ENCODE results near the gene OLA1.

The OLA1 gene

DNA sequence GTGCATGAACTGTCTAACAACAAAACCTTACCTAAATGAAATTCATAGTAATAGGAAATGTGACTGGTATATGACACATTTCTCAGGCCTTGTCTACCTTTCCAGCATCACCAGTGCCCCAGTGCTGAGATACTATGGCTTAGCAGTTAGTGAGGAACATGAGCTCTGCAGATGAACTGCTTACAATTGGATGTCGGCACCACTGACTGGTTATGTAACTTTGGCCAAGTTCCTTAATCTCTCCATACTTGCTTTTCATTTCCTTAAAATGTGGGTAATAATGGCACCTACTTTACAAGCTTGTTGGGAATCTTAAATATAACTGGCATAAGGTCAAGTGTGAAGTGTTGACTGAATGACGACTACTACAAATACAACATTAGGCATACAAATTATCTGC lies 136.3 kb downstream of the OLA1 start:
- no peak for DNase-seq

DNA sequence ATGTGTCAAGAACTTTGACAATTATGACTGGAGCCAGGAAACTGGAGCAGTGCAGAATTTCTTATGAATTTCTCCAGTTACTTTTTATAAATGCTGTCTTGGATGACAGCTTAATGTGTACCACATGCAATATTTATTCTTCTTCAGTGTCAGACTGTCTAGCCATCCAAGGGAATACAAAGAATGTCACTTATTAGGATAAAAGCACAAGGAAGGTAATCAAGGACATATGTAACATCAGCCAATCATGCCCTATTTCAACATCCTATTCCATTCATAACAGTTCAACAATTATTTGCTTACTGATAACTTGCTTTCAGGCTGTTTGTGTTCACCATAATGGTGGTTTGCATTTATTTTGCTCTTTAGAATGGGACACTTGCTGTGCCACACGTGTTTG lies 139.8 kb downstream of the OLA1 start:
- no peak for DNase-seq

DNA sequence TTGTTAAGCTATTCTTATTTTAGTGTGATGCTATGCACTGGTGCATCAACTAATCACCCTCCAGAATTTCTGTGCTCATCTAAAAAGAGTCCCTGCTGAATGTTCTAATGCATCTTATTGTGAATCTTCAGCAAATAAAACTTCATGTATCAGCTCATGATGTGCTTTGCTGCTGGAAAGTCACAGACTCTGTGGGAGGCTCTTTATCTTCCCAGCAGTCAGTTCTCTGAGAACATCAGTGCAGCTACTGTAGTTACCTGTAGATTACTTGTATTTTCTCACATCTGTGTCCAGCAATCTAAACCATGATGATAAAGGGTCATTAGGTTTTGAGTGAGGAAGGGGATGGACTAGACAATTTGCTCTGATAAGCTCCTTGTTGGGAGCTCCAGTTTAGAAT lies 141.6 kb downstream of the OLA1 start:
- no peak for DNase-seq

DNA sequence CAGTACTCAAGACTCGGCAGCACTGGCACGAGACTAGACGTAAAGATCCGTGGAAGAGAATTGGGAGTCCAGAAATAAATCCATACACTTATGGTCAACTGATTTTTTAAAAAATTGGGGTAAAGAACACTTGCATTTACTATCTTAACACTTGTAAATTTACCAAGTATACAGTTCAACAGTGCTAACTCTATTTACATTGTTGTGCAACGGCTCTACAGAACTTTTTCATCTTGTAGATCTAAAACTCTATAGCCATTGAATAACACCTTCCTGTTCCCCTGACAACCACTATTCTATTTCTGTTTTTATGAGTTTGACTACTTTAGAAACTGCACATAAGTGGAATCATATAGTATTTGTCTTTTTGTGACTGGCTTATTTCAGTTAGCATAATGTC lies 153.8 kb downstream of the OLA1 start:
- DNase-seq, result no peak

DNA sequence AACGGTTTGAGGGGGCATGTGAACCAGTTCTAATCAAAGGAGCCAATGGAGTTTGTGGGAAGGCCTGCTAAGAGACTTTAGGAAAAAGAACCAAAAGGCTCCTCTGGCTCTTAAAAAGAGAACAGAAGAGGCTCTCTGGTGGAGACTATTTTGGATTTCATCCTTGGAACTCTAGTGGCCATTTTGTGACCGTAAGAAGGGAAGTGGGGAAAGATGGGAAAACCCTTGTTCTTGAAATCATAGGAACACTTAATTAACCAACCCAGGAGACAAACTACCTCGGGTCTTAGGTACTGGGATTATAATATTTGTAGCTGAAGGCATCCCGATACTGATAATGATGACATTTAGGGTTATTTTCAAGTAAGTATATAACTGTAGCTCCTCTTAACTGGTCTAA lies 157.9 kb downstream of the OLA1 start:
- DNase-seq, result no peak

DNA sequence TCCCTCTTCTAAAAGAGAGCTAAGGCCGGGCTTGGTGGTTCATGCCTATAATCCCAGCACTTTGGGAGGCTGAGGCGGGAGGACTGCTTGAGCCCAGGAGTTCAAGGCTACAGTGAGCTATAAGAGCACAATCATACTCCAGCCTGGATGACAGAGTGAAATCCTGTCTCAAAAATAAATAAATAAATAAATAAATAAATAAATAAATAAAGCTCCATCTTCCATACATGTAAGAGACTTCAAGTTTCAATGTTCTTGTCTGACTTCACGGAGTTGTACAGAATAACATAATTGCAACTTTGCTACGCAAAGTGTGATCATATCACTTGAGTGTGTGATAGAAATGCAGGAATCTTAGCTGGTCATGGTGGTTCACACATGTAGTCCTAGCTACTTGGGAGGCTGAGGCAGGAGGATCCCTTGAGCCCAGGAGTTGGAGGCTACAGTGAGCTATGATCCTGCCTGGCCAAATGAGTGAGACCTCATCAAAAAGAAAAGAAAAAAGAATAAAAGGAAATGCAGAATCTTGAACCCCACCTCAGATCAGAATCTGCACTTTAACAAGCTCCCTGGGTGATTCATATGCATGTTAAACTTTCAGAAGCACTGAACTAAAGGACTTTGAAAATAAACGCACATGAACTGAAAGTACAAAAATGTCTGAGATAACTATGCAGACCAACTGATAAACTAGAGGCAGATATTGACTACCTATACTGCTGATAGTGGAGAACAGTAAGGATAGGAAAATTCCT lies 159.4 kb downstream of the OLA1 start:
- no peak for DNase-seq

DNA sequence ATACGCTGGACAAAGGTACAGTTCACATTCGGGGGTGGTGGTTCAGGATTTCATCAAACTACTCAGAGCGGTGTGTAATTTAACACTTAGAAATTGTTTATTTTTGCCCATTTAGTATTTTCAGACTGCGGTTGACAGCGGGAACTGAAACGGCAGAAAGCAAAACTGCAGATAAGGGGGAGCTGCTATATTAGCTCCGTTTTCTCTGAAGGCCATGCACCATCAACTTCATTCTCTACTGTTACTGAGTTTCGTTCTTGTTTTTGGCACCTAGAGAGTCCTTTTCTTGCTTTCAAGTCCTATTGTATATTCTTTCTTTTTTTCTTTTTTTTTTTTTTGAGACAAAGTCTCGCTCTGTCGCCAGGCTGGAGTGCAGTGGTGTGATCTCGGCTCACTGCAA lies 161.6 kb downstream of the OLA1 start:
- no peak for DNase-seq

DNA sequence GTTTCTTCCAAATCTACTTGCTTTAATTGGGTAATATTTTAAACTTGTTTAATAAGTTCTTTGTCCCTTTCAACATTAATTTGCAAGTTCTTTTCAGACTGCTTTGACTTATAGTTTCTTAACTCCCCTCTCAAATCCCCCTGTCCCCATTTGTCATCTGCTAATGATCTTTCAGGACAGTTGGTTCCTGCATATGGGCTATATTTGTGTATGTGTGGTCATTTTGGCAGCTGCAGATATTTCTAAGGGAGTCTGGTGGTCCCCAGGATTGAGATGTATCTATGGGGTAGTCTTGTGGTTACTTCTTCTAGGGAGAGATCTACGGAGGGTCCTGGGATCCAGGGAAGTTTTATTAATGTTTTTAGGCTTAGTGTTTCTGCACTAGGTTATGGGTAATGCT lies 162.6 kb downstream of the OLA1 start:
- DNase-seq, result no peak

DNA sequence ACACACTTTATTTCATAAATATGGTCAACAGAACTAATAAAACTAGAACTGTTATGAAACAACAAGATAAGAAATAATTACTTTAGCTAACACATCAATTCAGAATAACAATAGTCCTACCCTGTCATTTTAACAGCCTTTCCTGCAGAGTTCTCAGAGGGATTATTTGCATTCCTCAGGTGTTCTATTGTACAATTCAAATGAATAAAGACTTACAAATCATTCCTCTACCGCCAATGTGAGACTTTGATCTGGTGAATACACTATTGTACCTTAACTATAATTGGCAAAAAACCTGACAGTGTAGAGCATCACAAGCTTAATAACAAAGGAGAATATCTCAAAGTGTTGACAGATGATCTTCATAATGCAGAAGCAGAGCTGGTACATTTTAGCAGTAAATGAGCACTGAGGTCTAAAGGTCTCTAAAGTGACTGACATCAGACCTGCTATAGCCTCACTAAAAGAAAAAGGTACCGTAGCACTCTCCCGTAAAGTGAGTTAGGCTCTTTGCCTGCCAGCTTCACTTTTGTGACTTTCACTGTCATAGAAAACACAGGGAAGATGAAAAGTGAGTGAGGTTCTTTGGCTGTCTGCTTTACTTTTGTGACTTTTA lies 164.4 kb downstream of the OLA1 start:
- DNase-seq, result no peak

DNA sequence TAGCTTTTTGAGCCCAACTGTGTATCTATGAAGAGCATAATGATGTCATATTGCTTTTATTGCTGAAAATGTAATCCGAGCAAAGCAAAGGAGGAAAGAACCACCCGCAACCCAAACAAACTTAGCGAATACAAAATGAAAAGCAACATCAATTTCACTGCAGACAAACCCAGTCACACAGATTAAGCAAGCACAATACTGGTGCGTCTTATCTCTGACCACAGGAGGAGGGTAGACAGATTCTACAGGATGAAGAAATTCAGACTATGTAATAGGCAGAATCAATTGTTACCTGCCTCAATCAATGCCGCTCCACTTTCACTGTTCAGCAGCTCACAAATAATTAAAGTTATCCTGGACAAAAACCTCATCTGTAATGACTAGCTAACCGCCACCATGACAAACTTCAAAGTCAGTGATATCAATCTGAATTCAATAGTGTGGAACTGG lies 167.6 kb downstream of the OLA1 start:
- no peak for DNase-seq

DNA sequence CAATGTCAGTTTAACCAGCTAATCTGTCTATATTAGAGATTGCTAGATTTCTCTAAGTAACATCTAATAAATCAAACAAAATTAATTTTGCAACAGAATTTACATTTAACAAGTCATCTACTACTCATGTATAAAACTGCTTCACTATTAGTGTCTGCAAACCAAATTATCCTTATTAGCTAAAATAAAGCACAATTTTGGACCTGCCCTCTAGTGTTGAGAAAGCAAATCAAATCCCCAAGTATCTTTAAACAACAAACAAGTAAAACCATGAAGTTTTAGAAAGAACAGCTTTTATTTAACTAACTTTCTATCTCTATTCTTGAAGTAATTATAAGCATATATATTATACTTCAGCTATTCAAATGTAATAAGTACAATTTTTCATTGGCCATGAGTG lies 170.1 kb downstream of the OLA1 start:
- DNase-seq, result no peak

DNA sequence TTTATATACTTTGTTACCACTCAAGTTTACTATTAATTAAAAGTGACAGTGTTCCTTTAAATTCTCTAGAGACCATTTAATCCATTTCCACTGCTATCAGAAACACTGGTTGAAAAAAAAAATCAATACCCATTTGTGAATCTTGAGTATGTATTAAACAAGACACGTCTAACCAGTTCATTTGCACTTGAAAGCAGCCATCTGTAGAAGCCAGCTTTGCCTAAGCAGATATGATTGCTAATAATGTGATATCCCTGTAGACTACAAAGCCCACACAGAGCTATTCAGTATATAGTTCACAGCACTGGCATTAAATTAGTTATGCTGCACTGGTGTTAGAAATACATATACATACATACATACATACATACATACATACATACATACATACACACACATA lies 171.4 kb downstream of the OLA1 start:
- DNase-seq, result no peak

DNA sequence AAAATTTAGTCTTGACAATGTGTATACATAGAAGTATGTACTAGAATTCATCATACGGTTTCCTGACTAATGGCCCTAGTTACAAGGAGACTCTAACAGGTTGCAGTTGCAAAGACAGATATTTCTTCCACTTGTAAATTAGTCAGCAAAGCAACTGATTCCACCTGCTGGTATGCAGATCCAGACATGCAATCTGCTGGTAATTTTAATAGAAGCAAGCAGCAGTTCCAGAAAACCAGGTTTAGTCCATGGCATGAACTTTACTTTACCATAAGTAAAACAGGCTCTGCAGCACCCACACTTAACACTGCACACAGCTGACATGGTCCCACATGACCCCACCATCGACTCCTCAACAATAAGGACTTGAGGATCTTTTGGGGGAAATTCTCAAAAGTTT lies 172.3 kb downstream of the OLA1 start:
- DNase-seq, result no peak

DNA sequence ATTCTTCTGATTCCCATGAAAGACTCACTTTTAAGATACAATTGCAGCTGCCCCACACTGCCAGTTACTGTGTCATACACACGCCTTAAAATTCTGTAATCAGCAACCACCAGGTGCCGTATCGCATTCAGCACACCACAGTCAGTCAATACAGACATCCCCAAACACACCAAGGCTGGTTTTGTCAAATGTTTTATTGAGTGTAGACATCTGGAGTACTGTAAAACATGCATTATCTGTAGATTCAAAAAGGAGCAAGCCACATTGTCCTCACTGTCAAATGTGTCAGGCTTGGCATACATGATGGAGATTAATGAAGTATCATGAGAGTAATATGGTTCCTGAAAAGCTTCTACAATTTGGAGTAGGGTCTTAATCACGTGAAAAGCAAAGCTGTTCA lies 173.5 kb downstream of the OLA1 start:
- DNase-seq, result no peak

DNA sequence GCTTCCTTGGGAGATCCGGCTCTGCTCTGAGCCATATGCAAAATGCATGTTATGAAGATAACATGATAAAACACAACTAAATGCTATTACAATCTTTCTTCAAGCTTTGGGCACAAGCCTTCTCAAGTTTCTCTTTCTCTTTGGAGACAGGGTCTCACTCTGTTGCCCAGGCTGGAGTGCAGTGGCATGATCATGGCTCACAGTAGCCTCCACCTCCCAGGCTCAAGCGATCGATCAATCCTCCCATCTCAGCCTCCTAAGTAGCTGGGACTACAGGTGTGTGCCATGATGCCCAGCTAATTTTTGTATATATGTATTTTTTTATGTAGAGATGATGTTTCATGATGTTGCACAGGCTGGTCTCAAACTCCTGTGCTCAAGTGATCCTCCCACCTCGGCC lies 175.5 kb downstream of the OLA1 start:
- no peak for DNase-seq

DNA sequence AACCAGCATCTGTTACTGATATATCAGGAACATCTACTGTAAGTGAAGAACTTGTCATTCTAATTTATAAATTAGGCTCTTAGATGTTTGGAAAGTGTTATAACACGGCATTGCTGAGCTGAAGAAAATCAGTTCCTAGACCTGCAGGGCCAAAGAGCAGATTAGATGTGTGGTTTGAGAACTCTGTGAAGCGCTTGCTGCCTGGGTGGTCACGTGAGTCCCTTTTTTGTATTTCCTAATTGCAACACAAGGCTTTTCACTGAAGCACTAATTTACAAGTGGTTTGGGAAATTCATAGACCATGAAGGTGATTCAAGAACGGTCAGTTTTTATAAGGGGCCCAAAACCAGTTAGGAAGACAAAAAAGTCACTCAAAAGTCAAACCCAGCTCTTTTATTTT lies 176.3 kb downstream of the OLA1 start:
- no peak for DNase-seq

DNA sequence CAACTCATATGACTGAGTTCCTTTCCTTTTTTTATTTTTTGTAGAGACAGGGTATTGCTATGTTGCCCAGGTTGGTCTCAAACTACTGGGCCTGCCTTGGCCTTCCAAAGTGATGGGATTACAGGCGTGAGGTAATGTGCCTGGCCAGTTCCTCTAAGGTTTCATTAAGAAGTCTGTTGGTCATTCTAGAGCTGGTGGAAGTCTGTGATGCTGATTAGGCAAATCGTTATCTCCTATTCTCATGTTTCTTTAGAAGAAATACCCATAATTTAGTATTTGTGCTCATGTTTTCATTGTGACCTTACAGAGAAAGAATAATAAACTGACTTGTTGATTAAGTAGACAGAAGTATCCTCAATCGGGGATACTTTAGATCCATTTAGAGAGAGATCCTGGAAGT lies 177.0 kb downstream of the OLA1 start:
- DNase-seq, result no peak

DNA sequence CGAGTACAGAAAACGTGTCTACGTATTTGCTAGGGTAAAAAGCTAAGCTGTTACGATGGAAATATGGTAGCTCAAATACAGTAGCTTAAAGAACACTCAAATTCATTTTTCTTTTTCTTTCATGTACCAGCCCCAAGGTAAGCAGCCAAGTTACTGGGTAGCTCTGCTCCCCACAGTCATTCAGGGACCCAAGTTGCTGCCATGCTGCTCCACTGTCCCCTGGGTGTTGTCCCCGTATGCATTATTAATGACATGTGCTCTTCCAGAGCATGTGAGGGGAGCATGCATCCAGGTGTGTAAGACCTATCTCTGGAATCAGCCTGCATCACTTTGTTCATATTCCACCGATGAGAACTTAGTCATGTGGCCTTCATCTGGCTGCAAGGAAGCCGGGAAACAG lies 178.1 kb downstream of the OLA1 start:
- no peak for DNase-seq

DNA sequence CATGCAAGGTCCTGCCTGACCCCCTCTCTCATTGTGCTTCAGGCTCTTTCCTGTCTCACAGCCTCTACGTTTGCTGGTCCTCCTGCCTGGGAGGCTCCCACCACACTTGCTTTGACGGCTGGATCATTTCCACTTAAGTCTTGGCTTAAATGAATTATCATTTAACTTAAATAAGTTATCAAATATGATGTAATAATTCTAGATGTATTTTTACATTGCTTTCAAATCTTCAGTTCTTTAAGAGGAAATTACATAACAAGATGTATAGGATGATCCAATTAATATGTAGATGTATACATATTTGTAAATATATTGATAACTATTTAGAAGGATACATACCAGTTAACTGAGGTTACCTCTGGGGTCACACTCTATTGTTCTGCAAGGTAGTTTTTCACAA lies 180.5 kb downstream of the OLA1 start:
- DNase-seq, result no peak

DNA sequence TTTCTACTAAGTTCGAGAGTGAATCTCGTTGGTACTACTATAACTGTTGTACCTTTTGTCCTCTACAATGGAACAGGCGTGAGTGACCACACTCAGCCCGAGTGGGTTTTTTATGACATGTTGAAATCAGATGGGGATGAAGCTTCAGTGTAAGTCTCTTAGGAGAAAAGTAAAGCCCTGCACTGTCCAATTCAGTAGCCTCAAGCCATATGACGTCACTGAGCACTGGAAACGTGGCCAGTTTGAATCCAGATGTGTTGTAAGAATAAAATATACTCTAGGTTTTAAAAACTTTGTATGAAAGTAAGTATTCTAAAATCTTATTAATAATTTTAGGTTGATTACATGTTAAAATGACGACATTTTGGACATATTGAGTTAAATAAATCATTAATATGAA lies 181.5 kb downstream of the OLA1 start:
- DNase-seq, result no peak

DNA sequence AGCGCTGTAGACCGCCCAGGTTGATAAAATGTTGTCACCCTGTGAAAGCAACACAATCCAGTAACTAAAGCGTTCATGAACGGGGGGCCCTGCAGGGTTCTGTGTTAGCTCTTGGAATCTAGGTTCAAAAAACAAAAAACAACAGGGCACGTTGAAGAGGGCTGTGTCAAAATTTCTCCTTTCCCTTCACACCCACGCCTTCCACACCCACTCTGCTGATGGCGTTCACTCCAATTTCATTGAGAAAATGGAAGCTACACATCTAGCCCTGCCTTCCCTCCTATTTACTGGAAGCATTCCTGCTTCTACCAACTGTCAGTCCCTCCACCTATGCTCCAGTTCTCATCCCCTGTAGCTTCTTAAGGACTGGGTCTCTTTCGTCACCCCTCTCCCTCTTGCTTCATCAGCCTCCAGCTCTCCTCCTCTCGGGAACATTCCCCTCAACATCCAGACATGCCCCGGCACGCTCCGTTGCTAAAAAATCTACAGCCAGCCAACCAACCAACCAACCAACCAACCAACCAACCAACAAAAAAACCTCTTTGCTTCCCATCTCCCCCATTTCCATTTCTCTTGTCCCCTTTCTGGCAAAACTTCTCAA lies 184.7 kb downstream of the OLA1 start:
- no peak for DNase-seq

DNA sequence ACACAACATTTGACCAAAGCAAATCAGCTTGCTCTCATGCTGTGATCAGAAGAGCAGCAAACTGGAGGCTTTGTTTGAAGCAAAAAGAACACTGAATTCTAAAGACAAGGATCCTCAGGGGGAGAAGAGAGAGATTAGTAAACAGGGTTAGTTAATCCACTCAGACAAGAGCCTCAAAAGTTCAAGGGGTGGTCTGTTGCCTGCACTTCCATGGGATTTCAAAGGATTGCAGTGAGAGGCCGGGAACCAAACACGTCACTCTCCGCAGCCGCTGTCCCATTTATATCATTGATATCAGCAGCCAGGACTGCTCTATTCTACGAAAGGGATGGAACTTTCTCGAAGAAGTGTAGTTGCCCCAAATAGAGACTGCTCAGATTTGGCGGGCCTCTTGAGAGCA lies 185.4 kb downstream of the OLA1 start:
- DNase-seq, result no peak

DNA sequence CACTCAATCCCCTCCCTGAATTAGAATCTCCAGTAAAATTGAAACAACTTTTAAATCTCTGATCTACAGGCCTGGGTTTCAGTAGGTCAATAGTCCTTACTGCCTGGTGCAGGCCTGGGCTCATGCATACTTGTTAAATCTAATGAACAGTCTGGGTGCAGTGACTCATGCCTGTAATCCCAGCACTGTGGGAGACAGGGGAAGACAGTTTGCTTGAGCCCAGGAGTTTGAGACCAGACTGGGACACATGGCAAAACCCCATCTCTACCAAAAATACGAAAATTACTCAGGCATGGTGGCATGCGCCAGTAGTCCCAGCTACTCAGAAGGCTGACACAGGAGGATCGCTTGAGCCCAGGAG lies 188.5 kb downstream of the OLA1 start:
- no peak for DNase-seq

DNA sequence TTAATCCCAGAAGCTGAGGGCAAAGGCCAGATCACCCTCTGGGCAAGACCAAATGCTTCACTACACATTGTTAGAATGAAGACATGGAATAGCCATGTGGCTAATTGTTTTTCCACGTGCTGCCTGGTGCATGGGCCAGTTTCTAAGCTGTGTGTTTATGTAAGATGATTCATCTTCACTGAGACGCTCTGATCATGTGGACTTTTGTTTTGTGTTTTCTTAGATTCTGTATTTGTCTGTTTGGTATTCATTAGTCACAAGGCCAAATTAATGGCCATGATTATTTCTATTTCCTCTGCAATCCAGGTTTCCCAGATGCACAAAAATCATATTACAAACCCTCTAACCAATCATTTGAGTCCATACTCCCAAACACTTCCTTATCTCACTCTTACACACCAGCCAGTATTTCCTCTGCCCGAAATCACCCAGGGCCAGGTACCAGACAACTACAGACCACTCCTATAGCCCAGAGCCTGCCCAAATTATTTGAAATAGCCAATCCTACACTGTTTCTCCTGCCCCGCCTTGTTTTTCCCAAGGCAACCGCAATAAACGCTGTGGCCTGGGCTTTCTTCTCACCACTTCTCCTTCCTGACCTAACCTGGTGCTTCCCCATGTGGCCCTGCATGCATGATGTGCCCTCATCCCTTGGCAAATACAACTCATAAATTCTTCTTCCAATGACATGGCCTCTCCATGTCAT lies 189.0 kb downstream of the OLA1 start:
- no peak for DNase-seq
